HEK293T (cell line): Measurements from ENCODE around the gene MRPL38.

Experiments used
- ELF4 ChIP-seq: fragments of 450-650 bp; IDR thresholded peaks from 2 replicates; pipeline ENCODE4 v1.6.1; 2017; ENCODE audit warnings: antibody characterized with exemption
- FOXM1 ChIP-seq: fragments of 450-650 bp; IDR thresholded peaks from 2 replicates; pipeline ENCODE4 v1.6.1; 2017; ENCODE audit warnings: mild to moderate bottlenecking, borderline replicate concordance
- TF ChIP-seq, protein P1 (sequence below): fragments of 450-650 bp; IDR thresholded peaks from 2 replicates; pipeline ENCODE4 v1.6.1; 2016

DNA sequence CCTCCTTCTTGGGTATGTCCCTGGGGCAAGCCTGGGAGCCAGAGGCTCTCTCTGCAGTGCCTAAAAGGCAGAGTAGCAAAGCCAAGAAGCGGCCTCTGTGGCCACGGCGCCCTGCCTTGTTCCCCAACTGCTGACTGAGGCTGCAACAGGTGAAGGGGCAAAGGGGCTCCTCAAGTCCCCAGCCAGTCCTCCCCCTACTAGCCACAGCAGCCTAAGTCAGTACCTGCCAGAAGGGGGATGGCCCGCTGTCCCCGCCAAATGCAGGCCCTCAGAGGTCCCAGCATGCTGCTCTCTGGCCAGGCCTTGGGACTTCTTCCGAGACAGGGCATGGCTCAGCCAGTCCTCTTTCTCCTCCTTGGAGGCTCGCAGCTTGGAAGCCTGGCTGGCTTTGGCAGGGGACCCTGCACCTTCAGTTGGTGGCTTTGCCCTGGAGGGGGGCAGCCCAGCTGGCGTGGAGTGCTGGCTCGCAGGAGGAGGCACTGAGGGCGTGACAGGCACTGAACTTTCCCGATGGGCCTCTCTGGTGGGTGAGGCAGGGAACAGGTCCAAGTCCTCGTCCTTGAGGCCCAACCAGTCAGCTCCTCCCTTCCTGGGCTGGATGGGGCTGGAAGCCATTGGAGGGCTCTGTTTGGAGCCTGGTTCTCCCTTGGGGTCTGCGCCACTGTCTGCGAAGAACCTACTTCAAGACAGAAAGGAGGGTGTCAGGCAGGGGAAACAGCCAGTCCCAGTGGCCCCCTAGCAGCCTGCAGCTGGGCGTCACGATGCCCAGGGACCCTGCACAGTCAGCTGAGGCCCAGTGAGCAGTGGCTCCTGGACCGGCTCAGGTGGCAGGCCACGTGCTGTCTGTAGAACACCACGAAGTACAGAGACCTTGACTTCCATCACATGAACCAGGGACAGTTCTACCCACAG is 18.5 kb upstream of the MRPL38 start:
- TF ChIP-seq FOXM1: no peak
- TF ChIP-seq, protein P1, sequence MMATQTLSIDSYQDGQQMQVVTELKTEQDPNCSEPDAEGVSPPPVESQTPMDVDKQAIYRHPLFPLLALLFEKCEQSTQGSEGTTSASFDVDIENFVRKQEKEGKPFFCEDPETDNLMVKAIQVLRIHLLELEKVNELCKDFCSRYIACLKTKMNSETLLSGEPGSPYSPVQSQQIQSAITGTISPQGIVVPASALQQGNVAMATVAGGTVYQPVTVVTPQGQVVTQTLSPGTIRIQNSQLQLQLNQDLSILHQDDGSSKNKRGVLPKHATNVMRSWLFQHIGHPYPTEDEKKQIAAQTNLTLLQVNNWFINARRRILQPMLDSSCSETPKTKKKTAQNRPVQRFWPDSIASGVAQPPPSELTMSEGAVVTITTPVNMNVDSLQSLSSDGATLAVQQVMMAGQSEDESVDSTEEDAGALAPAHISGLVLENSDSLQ: no peak
- TF ChIP-seq ELF4: no peak
